ENCODE measurements around the gene PIK3AP1. TPM values are rescaled to one million over a fixed set of nuclear protein-coding genes. Genes with fewer than 3 reads are reported as not detected.

The PIK3AP1 gene
- total and polyA plus RNA-seq, 10 of the 15 experiments (the other 5 are each of a cell fraction or from before 2014, with no cell fraction given), result 26.2 to 306 (median 119) TPM

DNA sequence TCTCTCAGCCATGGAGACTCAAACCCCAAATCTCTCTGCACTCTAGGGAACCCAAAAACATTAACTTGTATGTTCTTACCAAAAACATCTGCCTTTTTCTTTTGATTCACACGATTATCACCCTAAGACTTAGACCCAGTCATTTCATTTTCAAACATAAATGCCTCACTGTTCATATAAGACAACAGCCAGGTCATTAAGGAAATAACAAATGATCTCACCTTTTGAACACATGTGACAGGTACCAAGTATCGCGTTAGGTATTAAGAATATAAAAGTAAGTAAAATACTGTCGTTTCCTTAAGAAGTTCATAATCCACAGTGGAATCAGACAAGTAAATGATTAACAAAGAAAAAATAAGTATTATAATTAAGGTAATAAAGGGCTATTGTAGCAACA is 142.3 kb downstream of the PIK3AP1 start:
- POLR2A ChIA-PET, result no interaction called here
- Histone ChIP-seq H3K36me3 (ENCODE audit: control insufficient read depth in 2 of 2, insufficient read depth in 2 of 2, low read length in 1 of 2) (peaks cover 0 to 2% of the 10 kb centered on the region in 2 experiments; a peak in 3 of 4 replicates), H2AFZ (ENCODE audit: control insufficient read depth, low read depth, low read length) (no peak overlapping the region), H3K4me2 (ENCODE audit: control insufficient read depth, insufficient read depth) (no peak overlapping the region), H3K9ac (ENCODE audit: control insufficient read depth, insufficient read depth, low read length) (no peak overlapping the region), H3K4me3 (no peak overlapping the region), H3K9me3 (replicated peaks; ENCODE audit: control insufficient read depth, insufficient read depth, low read length) (no peaks in the 10 kb centered on the region; the same call in 2 of the 3 replicates), H3K79me2 (ENCODE audit: control insufficient read depth, insufficient read depth, low read length) (peaks cover 89% of the 10 kb centered on the region), H3K27me3 (replicated peaks in 1 of 2; ENCODE audit: control insufficient read depth in 2 of 2, insufficient read depth in 2 of 2, low read length in 1 of 2) (no peaks in the 10 kb centered on the region), H3K27ac (ENCODE audit: control insufficient read depth, insufficient read depth) (no peak overlapping the region), H4K20me1 (ENCODE audit: control insufficient read depth, insufficient read depth) (no peaks in the 10 kb centered on the region), H3K4me1 (ENCODE audit: control insufficient read depth, insufficient read depth, low read length) (peaks cover 6% of the 10 kb centered on the region; the same call in 1 of the 2 replicates)
- in situ Hi-C loops (cut with MboI) (no loop called here), intact Hi-C loops (cut with micrococcal nuclease; ENCODE audit: unreplicated experiment) (no loop called here)
- FAIRE-seq, result no peak
- no TSS peak for BruUV-seq (replicated peaks)
- WGBS (ENCODE audit: insufficient coverage, insufficient replicate concordance, low lambda C conversion rate, missing lambda C conversion rate), result 71% methylated on average over 4 of the region's 4 CpGs
- RAD21 ChIA-PET (ENCODE audit: unreplicated experiment), result no interaction called here
- TF ChIP-seq POLR2AphosphoS5 (IDR thresholded peaks at IDR 0.05; ENCODE audit: low read length) (no peak), KDM1A (IDR thresholded peaks at IDR 0.05; ENCODE audit: borderline replicate concordance) (no peak)
- ATAC-seq, result peak; percentile 22
- SMC1A ChIA-PET (ENCODE audit: uncharacterized antibody, unreplicated experiment), result interaction anchor here (0.9 kb wide), 1 partner anchor 52 kb away, joined by 3 read pairs; no protein-coding TSS in a partner anchor
- DNase-seq (ENCODE audit: low read depth, low spot score), result no peak
- CTCF ChIA-PET, result interaction anchor here (0.6 kb wide), 1 partner anchor 15 kb away, joined by 3 read pairs; no protein-coding TSS in a partner anchor

DNA sequence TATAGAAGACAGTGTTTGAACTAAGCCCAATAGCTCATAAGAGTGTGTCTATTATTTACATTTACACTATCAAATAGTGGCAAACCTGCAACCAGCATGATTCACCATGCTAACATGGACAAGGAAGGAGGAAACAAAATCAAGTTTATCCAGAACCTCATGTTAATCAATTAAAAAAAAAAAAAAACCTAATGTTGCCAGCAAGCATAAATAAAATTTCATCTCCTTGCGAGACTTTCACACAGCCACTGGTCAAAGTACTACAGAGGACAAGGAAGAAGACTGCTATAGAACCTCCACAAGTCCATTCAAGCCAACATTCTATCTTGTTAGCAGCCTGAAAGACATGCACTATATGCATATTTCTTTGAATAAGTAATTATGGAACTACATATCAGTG is 143.2 kb downstream of the PIK3AP1 start:
- ChIA-PET SMC1A (ENCODE audit: uncharacterized antibody, unreplicated experiment) (interaction anchor here (2.3 kb wide), 1 partner anchor 9 kb away, joined by 6 read pairs; no protein-coding TSS in a partner anchor), CTCF (interaction anchor here (0.6 to 1.0 kb wide), 4 partner anchors 10 to 1023 kb away, joined by 3 to 5 read pairs (median 4); partner anchors contain the start of gene TM9SF3), RAD21 (ENCODE audit: unreplicated experiment) (no interaction called here), POLR2A (no interaction called here)
- peaks cover 6% of the 10 kb centered on the region; the same call in 1 of the 2 replicates for H3K4me1 ChIP-seq (ENCODE audit: control insufficient read depth, insufficient read depth, low read length)
- H3K4me3 ChIP-seq, result no peak overlapping the region
- H3K36me3 ChIP-seq (ENCODE audit: control insufficient read depth in 2 of 2, insufficient read depth in 2 of 2, low read length in 1 of 2), result peaks cover 0 to 5% of the 10 kb centered on the region in 2 experiments; a peak in 3 of 4 replicates
- H2AFZ ChIP-seq (ENCODE audit: control insufficient read depth, low read depth, low read length), result no peak overlapping the region
- no peak for FAIRE-seq
- in situ Hi-C loops (cut with MboI) (no loop called here), intact Hi-C loops (cut with micrococcal nuclease; ENCODE audit: unreplicated experiment) (no loop called here)
- H3K27ac ChIP-seq (ENCODE audit: control insufficient read depth, insufficient read depth), result no peak overlapping the region
- no peaks in the 10 kb centered on the region for H3K27me3 ChIP-seq (replicated peaks in 1 of 2; ENCODE audit: control insufficient read depth in 2 of 2, insufficient read depth in 2 of 2, low read length in 1 of 2)
- no peak overlapping the region for H3K9ac ChIP-seq (ENCODE audit: control insufficient read depth, insufficient read depth, low read length)
- no peaks in the 10 kb centered on the region; the same call in 2 of the 3 replicates for H3K9me3 ChIP-seq (replicated peaks; ENCODE audit: control insufficient read depth, insufficient read depth, low read length)
- ATAC-seq, result peak; percentile 29
- no TSS peak for BruUV-seq (replicated peaks)
- no peaks in the 10 kb centered on the region for H4K20me1 ChIP-seq (ENCODE audit: control insufficient read depth, insufficient read depth)
- H3K79me2 ChIP-seq (ENCODE audit: control insufficient read depth, insufficient read depth, low read length), result peaks cover 86% of the 10 kb centered on the region
- DNase-seq (ENCODE audit: low read depth, low spot score), result no peak
- no peak overlapping the region for H3K4me2 ChIP-seq (ENCODE audit: control insufficient read depth, insufficient read depth)
- 100% methylated on average over 1 of the region's 1 CpG for WGBS (ENCODE audit: insufficient coverage, insufficient replicate concordance, low lambda C conversion rate, missing lambda C conversion rate)
- TF ChIP-seq CREM (IDR thresholded peaks at IDR 0.05; ENCODE audit: low read depth), result no peak
- TF ChIP-seq NKRF (conservative IDR thresholded peaks at IDR 0.05), result no peak
- no peak for TF ChIP-seq MEF2B (IDR thresholded peaks at IDR 0.05; ENCODE audit: partially characterized antibody, poor library complexity, severe bottlenecking)
- TF ChIP-seq E4F1 (IDR thresholded peaks at IDR 0.05; ENCODE audit: borderline replicate concordance, partially characterized antibody), result no peak
- TF ChIP-seq CEBPZ (IDR thresholded peaks at IDR 0.05; ENCODE audit: low read depth, low read length), result no peak
- TF ChIP-seq SREBF2 (IDR thresholded peaks at IDR 0.05; ENCODE audit: low read length), result no peak

All from GM12878 (cell line).